HEK293 (cell line): ENCODE data around the gene EIF5A.

ENCODE experiments used
- CTCF ChIA-PET: fragments of 350-600 bp; formaldehyde crosslinking; extraction: SDS; loops from one replicate; lab custom pipeline; 2021; ENCODE audit warnings: antibody characterized with exemption; lab: Yijun Ruan, JAX
- POLR2A ChIA-PET: fragments of 300-600 bp; formaldehyde crosslinking; extraction: SDS; loops from one replicate; lab custom pipeline; 2020; ENCODE audit warnings: antibody characterized with exemption, inconsistent platforms; lab: Yijun Ruan, JAX
- H3K27ac ChIP-seq: fragments of 200-500 bp; sonication (Bioruptor generic); 2 replicates; pipeline ENCODE4 v1.5.1; 2014; ENCODE audit warnings: low read depth, low read length, control low read depth, inconsistent platforms; ENCODE audit errors: extremely low read depth
- H3K36me3 ChIP-seq, 2 experiments: fragments of 200-500 bp in 1 of 2; sonication (Bioruptor generic) in 1 of 2; 1 replicate in 1 of 2; 2 replicates in 1 of 2; pipeline ENCODE4 v1.5.1; 2014 to 2017; ENCODE audit warnings: inconsistent platforms in 2 of 2, low read length in 2 of 2; ENCODE audit not compliant: control insufficient read depth in 2 of 2, insufficient read depth in 1 of 2
- H3K4me1 ChIP-seq: fragments of 200-500 bp; sonication (Bioruptor generic); 2 replicates; pipeline ENCODE4 v1.5.1; 2014; ENCODE audit warnings: mild to moderate bottlenecking, low read length, inconsistent platforms; ENCODE audit not compliant: control insufficient read depth, insufficient read depth
- H3K4me3 ChIP-seq: 2 replicates; pipeline ENCODE4 v1.5.1; 2011; ENCODE audit warnings: low read depth, mild to moderate bottlenecking, control low read depth, low read length, moderate library complexity
- H3K9me3 ChIP-seq: fragments of 200-500 bp; sonication (Bioruptor generic); 2 replicates; pipeline ENCODE4 v1.5.1; 2014; ENCODE audit warnings: low read depth, low read length, inconsistent platforms; ENCODE audit not compliant: control insufficient read depth, insufficient read depth
- SP3 ChIP-seq: fragments of 450-650 bp; formaldehyde crosslinking; IDR thresholded peaks from 2 replicates; pipeline ENCODE4 v1.5.1; 2016; ENCODE audit warnings: missing biosample characterization, missing genetic modification characterization
- ZNF184 ChIP-seq: fragments of 450-650 bp; IDR thresholded peaks from 2 replicates; pipeline ENCODE4 v1.5.1; 2018; ENCODE audit warnings: missing biosample characterization, mild to moderate bottlenecking, missing genetic modification characterization
- ZNF2 ChIP-seq: fragments of 450-650 bp; formaldehyde crosslinking; IDR thresholded peaks from 2 replicates; pipeline ENCODE4 v1.5.1; 2016; ENCODE audit warnings: missing biosample characterization, missing genetic modification characterization
- ZNF23 ChIP-seq: fragments of 450-650 bp; formaldehyde crosslinking; IDR thresholded peaks from 2 replicates; pipeline ENCODE4 v1.5.1; 2016; ENCODE audit warnings: missing biosample characterization, missing genetic modification characterization, borderline replicate concordance
- ZNF311 ChIP-seq: fragments of 450-650 bp; formaldehyde crosslinking; IDR thresholded peaks from 2 replicates; pipeline ENCODE4 v1.5.1; 2017; ENCODE audit warnings: missing biosample characterization, missing genetic modification characterization, borderline replicate concordance
- ZNF473 ChIP-seq: fragments of 450-650 bp; formaldehyde crosslinking; IDR thresholded peaks from 2 replicates; pipeline ENCODE4 v1.5.1; 2017; ENCODE audit warnings: missing biosample characterization, missing genetic modification characterization
- ZNF530 ChIP-seq: fragments of 450-650 bp; formaldehyde crosslinking; IDR thresholded peaks from 2 replicates; pipeline ENCODE4 v1.5.1; 2016; ENCODE audit warnings: low read depth, missing biosample characterization, missing genetic modification characterization
- ZNF610 ChIP-seq: fragments of 450-650 bp; formaldehyde crosslinking; IDR thresholded peaks from 2 replicates; pipeline ENCODE4 v1.5.1; 2016; ENCODE audit warnings: missing biosample characterization, missing genetic modification characterization, borderline replicate concordance
- ZNF747 ChIP-seq: fragments of 450-650 bp; formaldehyde crosslinking; IDR thresholded peaks from 2 replicates; pipeline ENCODE4 v1.5.1; 2016; ENCODE audit warnings: missing biosample characterization, missing genetic modification characterization
- ZSCAN23 ChIP-seq: fragments of 450-650 bp; formaldehyde crosslinking; IDR thresholded peaks from 2 replicates; pipeline ENCODE4 v1.5.1; 2016; ENCODE audit warnings: missing biosample characterization, missing genetic modification characterization
- ZXDB ChIP-seq: fragments of 450-650 bp; formaldehyde crosslinking; IDR thresholded peaks from 2 replicates; pipeline ENCODE4 v1.5.1; 2016; ENCODE audit warnings: missing biosample characterization, missing genetic modification characterization
- TF ChIP-seq, protein P1 (sequence below): fragments of 450-650 bp; formaldehyde crosslinking; IDR thresholded peaks from 2 replicates; pipeline ENCODE4 v1.5.1; 2016; ENCODE audit warnings: missing biosample characterization, missing genetic modification characterization
- TF ChIP-seq, protein P2 (sequence below): IDR thresholded peaks from 2 replicates; pipeline ENCODE4 v1.6.1; 2011; ENCODE audit warnings: mild to moderate bottlenecking, low read depth, low read length, borderline replicate concordance
- TF ChIP-seq, protein P3 (sequence below): fragments of 450-650 bp; formaldehyde crosslinking; IDR thresholded peaks from 2 replicates; pipeline ENCODE4 v1.5.1; 2017; ENCODE audit warnings: missing biosample characterization, missing genetic modification characterization
- TF ChIP-seq, protein P4 (sequence below): fragments of 450-650 bp; formaldehyde crosslinking; IDR thresholded peaks from 2 replicates; pipeline ENCODE4 v1.5.1; 2017; ENCODE audit warnings: missing biosample characterization, missing genetic modification characterization
- TF ChIP-seq, protein P5 (sequence below): fragments of 450-650 bp; formaldehyde crosslinking; IDR thresholded peaks from 2 replicates; pipeline ENCODE4 v1.5.1; 2016; ENCODE audit warnings: missing biosample characterization, missing genetic modification characterization
- TF ChIP-seq, protein P6 (sequence below): fragments of 450-650 bp; formaldehyde crosslinking; IDR thresholded peaks from 2 replicates; pipeline ENCODE4 v1.5.1; 2016; ENCODE audit warnings: missing biosample characterization, missing genetic modification characterization
- TF ChIP-seq, protein P7 (sequence below): fragments of 450-650 bp; IDR thresholded peaks from 2 replicates; pipeline ENCODE4 v1.5.1; 2018; ENCODE audit warnings: missing biosample characterization, mild to moderate bottlenecking, missing genetic modification characterization
- TF ChIP-seq, protein P8 (sequence below): sonication (generic); formaldehyde crosslinking; IDR thresholded peaks from 2 replicates; pipeline ENCODE4 v1.8.1; 2022; ENCODE audit warnings: mild to moderate bottlenecking, moderate library complexity, missing genetic modification reagents

Gene EIF5A

DNA sequence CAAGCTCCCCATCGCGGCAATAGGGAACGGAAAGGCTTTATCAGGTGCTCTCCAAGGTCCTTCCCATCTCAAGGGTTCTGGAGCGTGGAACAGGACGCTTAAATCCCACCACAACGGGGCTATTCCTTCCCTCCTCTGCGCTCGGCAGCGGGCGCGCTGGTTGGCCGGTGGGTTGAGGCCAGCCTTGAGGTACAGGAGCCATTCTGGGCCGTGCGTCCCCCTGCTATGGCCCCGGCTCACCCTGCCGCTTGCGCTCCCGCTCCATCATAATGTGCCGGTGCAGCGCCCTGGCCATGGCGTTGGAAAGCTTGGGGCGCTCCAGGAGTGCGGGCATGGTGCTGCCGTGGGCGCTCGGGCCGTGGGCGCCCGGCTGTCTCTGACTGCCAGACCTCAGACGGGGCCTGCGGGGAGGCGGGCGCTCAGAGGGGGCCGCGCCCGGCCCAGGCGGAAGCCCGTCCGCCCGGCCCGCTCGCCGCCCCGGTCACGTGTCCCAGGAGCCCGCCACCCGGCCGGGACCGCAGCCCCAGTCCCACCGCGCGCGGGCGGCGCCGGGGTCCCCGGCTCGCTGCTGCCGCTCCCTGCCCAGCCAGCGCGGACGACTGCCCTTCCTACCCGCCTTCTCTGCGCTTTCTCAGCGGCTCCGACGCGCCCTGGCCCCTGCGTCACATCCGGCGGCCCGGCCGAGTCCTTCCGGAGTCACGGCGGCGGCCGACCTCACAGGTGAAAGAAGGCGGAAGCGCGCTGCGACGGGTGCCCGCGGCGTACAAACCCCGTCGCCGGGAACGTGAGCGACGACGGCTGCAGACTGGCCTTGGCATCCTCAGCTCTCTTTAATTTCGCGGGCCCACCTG lies 7.5 kb downstream of the EIF5A start, which contains the start of gene GPS2 (continued):
- TF ChIP-seq, protein P1, sequence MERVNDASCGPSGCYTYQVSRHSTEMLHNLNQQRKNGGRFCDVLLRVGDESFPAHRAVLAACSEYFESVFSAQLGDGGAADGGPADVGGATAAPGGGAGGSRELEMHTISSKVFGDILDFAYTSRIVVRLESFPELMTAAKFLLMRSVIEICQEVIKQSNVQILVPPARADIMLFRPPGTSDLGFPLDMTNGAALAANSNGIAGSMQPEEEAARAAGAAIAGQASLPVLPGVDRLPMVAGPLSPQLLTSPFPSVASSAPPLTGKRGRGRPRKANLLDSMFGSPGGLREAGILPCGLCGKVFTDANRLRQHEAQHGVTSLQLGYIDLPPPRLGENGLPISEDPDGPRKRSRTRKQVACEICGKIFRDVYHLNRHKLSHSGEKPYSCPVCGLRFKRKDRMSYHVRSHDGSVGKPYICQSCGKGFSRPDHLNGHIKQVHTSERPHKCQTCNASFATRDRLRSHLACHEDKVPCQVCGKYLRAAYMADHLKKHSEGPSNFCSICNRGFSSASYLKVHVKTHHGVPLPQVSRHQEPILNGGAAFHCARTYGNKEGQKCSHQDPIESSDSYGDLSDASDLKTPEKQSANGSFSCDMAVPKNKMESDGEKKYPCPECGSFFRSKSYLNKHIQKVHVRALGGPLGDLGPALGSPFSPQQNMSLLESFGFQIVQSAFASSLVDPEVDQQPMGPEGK (tag by site-specific recombination), result peak; percentile 50; the same call in 1 of the 2 replicates
- TF ChIP-seq ZXDB (tag by site-specific recombination) (no peak; the same call in 1 of the 2 replicates), ZNF610 (tag by site-specific recombination) (peak; percentile 41; the same call in 1 of the 2 replicates), ZNF530 (tag by site-specific recombination) (no peak)
- TF ChIP-seq, all 188 proteins: peak for 55

DNA sequence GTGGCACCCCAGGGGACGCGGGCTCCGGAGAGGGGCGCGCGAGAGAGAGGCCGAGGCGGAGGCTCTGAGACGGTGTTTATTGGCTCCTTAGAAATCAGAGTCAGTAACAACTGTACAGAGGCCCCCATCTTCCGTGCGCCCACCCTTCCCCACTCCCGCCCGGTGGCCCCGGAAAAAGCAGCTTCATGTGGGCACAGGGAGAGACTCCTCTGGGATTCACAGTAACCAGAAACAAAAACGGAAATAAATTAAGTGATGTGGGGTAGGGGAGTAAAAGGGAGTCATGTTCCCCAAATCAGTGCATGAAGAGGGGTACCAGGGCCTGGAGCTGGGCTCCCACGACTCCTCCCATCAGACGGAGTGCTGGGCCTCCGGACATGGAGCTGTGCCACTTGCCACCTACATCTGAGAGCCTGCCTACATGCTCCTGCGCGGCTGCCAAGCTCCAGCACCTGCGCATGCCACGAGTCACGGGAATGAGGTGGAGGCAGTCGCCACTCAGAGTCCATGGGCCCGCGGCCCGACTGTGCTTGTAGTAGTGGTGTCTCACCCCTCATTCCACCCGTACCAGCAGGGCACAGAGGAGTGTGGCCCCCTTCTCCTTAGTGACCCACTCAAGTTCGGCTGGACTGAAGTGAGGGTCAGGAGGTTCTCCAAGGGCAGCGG lies 8.3 kb downstream of the EIF5A start:
- peak overlapping the region; percentile 98 for H3K27ac ChIP-seq
- CTCF ChIA-PET, result interaction anchor here (0.6 to 1.3 kb wide), 4 partner anchors 14 to 270 kb away, joined by 3 to 5 read pairs (median 4); no protein-coding TSS in a partner anchor
- peaks cover 6% of the 10 kb centered on the region; the same call in 1 of the 2 replicates for H3K4me1 ChIP-seq
- H3K9me3 ChIP-seq, result no peaks in the 10 kb centered on the region
- POLR2A ChIA-PET, result interaction anchor here (0.6 to 4.1 kb wide), 6 partner anchors 14 to 388 kb away, joined by 3 to 42 read pairs (median 4); partner anchors contain the start of genes ACADVL, DLG4, NEURL4 and SLC2A4
- H3K4me3 ChIP-seq, result peak overlapping the region; percentile 87
- H3K36me3 ChIP-seq, result peaks cover 38 to 75% of the 10 kb centered on the region in 2 experiments
- TF ChIP-seq, protein P2, sequence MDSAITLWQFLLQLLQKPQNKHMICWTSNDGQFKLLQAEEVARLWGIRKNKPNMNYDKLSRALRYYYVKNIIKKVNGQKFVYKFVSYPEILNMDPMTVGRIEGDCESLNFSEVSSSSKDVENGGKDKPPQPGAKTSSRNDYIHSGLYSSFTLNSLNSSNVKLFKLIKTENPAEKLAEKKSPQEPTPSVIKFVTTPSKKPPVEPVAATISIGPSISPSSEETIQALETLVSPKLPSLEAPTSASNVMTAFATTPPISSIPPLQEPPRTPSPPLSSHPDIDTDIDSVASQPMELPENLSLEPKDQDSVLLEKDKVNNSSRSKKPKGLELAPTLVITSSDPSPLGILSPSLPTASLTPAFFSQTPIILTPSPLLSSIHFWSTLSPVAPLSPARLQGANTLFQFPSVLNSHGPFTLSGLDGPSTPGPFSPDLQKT, result no peak
- TF ChIP-seq ZSCAN23 (tag by site-specific recombination) (no peak), SP3 (tag by site-specific recombination) (0 out of 2 replicates have a peak, but pooled peaks have one; percentile 3), ZNF184 (tag by site-specific recombination) (no peak), ZNF23 (tag by site-specific recombination) (no peak), ZNF473 (tag by site-specific recombination) (no peak), ZNF747 (no peak), ZNF2 (tag by site-specific recombination) (0 out of 2 replicates have a peak, but pooled peaks have one; percentile 37), ZNF311 (no peak)
- TF ChIP-seq, protein P3, sequence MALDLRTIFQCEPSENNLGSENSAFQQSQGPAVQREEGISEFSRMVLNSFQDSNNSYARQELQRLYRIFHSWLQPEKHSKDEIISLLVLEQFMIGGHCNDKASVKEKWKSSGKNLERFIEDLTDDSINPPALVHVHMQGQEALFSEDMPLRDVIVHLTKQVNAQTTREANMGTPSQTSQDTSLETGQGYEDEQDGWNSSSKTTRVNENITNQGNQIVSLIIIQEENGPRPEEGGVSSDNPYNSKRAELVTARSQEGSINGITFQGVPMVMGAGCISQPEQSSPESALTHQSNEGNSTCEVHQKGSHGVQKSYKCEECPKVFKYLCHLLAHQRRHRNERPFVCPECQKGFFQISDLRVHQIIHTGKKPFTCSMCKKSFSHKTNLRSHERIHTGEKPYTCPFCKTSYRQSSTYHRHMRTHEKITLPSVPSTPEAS, result no peak
- TF ChIP-seq, protein P4, sequence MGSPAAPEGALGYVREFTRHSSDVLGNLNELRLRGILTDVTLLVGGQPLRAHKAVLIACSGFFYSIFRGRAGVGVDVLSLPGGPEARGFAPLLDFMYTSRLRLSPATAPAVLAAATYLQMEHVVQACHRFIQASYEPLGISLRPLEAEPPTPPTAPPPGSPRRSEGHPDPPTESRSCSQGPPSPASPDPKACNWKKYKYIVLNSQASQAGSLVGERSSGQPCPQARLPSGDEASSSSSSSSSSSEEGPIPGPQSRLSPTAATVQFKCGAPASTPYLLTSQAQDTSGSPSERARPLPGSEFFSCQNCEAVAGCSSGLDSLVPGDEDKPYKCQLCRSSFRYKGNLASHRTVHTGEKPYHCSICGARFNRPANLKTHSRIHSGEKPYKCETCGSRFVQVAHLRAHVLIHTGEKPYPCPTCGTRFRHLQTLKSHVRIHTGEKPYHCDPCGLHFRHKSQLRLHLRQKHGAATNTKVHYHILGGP (tag by site-specific recombination), result no peak
- TF ChIP-seq, protein P5, sequence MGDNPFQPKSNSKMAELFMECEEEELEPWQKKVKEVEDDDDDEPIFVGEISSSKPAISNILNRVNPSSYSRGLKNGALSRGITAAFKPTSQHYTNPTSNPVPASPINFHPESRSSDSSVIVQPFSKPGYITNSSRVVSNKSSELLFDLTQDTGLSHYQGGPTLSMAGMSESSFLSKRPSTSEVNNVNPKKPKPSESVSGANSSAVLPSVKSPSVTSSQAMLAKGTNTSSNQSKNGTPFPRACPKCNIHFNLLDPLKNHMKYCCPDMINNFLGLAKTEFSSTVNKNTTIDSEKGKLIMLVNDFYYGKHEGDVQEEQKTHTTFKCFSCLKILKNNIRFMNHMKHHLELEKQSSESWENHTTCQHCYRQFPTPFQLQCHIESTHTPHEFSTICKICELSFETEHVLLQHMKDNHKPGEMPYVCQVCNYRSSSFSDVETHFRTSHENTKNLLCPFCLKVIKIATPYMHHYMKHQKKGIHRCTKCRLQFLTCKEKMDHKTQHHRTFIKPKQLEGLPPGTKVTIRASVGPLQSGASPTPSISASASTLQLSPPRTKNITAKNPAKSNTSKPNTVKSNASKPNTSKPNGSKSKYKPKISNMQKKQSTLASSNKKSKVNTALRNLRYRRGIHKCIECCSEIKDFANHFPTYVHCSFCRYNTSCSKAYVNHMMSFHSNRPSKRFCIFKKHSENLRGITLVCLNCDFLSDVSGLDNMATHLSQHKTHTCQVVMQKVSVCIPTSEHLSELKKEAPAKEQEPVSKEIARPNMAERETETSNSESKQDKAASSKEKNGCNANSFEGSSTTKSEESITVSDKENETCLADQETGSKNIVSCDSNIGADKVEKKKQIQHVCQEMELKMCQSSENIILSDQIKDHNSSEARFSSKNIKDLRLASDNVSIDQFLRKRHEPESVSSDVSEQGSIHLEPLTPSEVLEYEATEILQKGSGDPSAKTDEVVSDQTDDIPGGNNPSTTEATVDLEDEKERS (tag by site-specific recombination), result no peak
- TF ChIP-seq, protein P6, sequence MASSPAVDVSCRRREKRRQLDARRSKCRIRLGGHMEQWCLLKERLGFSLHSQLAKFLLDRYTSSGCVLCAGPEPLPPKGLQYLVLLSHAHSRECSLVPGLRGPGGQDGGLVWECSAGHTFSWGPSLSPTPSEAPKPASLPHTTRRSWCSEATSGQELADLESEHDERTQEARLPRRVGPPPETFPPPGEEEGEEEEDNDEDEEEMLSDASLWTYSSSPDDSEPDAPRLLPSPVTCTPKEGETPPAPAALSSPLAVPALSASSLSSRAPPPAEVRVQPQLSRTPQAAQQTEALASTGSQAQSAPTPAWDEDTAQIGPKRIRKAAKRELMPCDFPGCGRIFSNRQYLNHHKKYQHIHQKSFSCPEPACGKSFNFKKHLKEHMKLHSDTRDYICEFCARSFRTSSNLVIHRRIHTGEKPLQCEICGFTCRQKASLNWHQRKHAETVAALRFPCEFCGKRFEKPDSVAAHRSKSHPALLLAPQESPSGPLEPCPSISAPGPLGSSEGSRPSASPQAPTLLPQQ, result 0 out of 2 replicates have a peak, but pooled peaks have one; percentile 10
- TF ChIP-seq, protein P7, sequence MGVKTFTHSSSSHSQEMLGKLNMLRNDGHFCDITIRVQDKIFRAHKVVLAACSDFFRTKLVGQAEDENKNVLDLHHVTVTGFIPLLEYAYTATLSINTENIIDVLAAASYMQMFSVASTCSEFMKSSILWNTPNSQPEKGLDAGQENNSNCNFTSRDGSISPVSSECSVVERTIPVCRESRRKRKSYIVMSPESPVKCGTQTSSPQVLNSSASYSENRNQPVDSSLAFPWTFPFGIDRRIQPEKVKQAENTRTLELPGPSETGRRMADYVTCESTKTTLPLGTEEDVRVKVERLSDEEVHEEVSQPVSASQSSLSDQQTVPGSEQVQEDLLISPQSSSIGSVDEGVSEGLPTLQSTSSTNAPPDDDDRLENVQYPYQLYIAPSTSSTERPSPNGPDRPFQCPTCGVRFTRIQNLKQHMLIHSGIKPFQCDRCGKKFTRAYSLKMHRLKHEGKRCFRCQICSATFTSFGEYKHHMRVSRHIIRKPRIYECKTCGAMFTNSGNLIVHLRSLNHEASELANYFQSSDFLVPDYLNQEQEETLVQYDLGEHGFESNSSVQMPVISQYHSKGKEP, result no peak
- TF ChIP-seq, protein P8, sequence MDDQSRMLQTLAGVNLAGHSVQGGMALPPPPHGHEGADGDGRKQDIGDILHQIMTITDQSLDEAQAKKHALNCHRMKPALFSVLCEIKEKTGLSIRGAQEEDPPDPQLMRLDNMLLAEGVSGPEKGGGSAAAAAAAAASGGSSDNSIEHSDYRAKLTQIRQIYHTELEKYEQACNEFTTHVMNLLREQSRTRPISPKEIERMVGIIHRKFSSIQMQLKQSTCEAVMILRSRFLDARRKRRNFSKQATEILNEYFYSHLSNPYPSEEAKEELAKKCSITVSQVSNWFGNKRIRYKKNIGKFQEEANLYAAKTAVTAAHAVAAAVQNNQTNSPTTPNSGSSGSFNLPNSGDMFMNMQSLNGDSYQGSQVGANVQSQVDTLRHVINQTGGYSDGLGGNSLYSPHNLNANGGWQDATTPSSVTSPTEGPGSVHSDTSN (CRISPR knock-in tag), result 0 out of 2 replicates have a peak, but pooled peaks have one; percentile 1
